Choroid plexus epithelial cell (primary cell): Measurements from ENCODE around the gene RALGAPA1.
"Not testable (repeated sequence)": the region's sequence is repeated elsewhere in the genome, so short reads cannot be mapped to it uniquely, and the experiment has no call there.

Experiments used
- DNase-seq: peaks from one replicate; pipeline ENCODE4 v3.0.0-alpha.2; 2010; ENCODE audit warnings: low read depth
- H3K4me3 ChIP-seq: 2 replicates; pipeline ENCODE4 v1.5.1; 2011; ENCODE audit warnings: low read depth, mild to moderate bottlenecking, control low read depth, low read length, moderate library complexity
- TF ChIP-seq, protein P1 (sequence below): conservative IDR thresholded peaks from 2 replicates; pipeline ENCODE4 v1.5.1; 2011; ENCODE audit warnings: low read depth, mild to moderate bottlenecking, control low read depth, inconsistent platforms, low read length, moderate library complexity

The RALGAPA1 gene

DNA sequence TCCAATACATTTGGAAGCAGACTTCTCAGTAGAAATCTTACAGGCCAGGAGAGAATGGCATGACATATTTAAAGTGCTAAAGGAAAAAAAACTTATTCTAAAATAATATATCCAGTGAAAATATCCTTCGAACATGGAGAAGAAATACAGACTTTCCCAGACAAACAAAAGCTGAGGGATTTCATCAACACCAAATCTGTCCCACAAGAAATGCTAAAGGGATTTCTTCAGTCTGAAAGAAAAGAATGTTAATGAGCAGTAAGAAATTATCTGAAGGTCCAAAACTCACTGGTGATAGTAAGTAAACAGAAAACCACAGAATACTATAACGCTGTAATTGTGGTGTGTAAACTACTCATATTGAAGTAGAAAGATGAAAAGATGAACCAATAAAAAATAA, 171.2 kb downstream of the RALGAPA1 start:
- no peak overlapping the region for H3K4me3 ChIP-seq
- TF ChIP-seq, protein P1, sequence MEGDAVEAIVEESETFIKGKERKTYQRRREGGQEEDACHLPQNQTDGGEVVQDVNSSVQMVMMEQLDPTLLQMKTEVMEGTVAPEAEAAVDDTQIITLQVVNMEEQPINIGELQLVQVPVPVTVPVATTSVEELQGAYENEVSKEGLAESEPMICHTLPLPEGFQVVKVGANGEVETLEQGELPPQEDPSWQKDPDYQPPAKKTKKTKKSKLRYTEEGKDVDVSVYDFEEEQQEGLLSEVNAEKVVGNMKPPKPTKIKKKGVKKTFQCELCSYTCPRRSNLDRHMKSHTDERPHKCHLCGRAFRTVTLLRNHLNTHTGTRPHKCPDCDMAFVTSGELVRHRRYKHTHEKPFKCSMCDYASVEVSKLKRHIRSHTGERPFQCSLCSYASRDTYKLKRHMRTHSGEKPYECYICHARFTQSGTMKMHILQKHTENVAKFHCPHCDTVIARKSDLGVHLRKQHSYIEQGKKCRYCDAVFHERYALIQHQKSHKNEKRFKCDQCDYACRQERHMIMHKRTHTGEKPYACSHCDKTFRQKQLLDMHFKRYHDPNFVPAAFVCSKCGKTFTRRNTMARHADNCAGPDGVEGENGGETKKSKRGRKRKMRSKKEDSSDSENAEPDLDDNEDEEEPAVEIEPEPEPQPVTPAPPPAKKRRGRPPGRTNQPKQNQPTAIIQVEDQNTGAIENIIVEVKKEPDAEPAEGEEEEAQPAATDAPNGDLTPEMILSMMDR = no peak
- no peak for DNase-seq

DNA sequence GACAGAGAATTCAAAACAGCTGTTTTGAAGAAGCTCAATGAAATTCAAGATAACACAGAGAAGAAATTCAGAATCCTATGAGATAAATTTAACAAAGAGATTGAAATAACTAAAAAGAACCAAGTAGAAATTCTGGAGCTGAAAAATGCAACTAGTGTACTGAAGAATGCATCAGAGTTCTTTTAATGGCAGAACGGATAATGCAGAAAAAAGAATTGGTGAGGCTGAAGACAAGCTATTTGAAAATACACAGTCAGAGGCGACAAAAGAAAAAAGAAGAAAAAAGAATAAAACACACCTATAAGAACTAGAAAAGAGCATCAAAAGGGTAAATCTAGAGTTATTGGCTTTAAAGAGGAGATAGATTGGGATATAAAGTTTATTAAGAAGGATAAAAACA, 171.8 kb downstream of the RALGAPA1 start:
- TF ChIP-seq, protein P1 = no peak
- DNase-seq = no peak
- no peak overlapping the region for H3K4me3 ChIP-seq

DNA sequence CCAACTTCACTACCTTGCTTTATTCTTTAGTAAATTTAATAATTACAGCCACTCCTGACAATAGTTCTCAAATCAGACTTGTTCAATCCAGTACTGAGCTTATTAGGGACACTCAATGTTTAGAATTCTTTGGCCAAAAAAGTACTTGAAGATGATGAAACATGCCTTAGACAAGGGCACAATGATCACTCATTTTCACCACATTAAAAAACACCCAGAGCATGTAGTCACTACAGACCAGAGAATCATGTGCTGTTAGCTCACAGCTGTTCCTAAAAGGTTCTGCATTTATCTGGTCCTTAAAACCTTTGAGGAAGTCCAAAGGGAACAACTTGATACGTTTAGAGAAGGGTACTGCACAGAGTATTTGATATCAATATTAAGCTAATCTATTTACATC, 176.4 kb downstream of the RALGAPA1 start:
- DNase-seq = peak; percentile 52
- TF ChIP-seq, protein P1 = no peak

GRCh38 chr14:35632271-35632670, 176.8 kb downstream of the RALGAPA1 start:
- TF ChIP-seq, protein P1 = no peak
- H3K4me3 ChIP-seq = no peak overlapping the region
- DNase-seq = no peak

More for the DNA sequence above, 176.4 kb downstream of the RALGAPA1 start:
- no peak overlapping the region for H3K4me3 ChIP-seq

GRCh38 chr14:35631071-35631805, 177.9 kb downstream of the RALGAPA1 start:
- TF ChIP-seq, protein P1 = no peak
- DNase-seq = peak; percentile 1

DNA sequence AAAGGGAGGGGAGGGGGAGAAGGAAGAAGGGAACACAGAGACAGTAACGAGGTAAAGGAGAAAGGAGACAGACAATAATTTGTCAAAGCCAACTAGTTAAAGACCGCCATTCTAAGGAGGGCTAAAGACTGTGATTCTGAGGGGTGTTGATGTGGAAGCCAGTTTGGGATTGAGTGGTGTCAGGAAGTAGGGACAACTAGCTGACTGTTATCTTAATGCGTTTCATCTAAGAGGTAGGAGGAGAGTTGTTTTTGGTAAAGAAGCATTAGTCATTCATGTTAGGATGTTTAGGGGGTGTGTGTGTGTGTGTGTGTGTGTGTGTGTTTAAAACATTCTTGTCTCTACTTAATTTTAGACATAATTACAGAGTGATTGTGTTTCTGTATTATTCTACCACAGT, 180.1 kb downstream of the RALGAPA1 start:
- TF ChIP-seq, protein P1 = no peak
- no peak overlapping the region for H3K4me3 ChIP-seq
- peak; percentile 2 for DNase-seq

More at GRCh38 chr14:35631071-35631805, 177.9 kb downstream of the RALGAPA1 start:
- H3K4me3 ChIP-seq = no peak overlapping the region

- DNase-seq, H3K4me3 ChIP-seq: not testable (repeated sequence)
Observed at GRCh38 chr14:35626947-35627346, 182.1 kb downstream of the RALGAPA1 start.

GRCh38 chr14:35621996-35622395, 187.1 kb downstream of the RALGAPA1 start:
- not testable (repeated sequence) for H3K4me3 ChIP-seq, DNase-seq

- DNase-seq, H3K4me3 ChIP-seq: not testable (repeated sequence)
Observed at GRCh38 chr14:35619998-35620397, 189.1 kb downstream of the RALGAPA1 start.

DNA sequence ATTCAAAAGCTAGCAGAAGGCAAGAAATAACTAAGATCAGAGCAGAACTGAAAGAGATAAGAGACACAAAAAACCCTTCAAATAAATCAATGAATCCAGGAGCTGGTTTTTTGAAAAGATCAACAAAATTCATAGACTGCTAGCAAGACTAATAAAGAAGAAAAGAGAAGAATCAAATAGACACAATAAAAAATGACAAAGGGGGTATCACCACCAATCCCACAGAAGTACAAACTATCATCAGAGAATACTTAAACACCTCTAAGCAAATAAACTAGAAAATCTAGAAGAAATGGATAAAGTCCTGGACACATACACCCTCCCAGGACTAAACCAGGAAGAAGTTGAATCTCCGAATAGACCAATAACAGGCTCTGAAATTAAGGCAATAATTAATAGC, 189.6 kb downstream of the RALGAPA1 start:
- DNase-seq, H3K4me3 ChIP-seq: not testable (repeated sequence)
